ENCODE data around the gene GZMM.

GZMM gene

DNA sequence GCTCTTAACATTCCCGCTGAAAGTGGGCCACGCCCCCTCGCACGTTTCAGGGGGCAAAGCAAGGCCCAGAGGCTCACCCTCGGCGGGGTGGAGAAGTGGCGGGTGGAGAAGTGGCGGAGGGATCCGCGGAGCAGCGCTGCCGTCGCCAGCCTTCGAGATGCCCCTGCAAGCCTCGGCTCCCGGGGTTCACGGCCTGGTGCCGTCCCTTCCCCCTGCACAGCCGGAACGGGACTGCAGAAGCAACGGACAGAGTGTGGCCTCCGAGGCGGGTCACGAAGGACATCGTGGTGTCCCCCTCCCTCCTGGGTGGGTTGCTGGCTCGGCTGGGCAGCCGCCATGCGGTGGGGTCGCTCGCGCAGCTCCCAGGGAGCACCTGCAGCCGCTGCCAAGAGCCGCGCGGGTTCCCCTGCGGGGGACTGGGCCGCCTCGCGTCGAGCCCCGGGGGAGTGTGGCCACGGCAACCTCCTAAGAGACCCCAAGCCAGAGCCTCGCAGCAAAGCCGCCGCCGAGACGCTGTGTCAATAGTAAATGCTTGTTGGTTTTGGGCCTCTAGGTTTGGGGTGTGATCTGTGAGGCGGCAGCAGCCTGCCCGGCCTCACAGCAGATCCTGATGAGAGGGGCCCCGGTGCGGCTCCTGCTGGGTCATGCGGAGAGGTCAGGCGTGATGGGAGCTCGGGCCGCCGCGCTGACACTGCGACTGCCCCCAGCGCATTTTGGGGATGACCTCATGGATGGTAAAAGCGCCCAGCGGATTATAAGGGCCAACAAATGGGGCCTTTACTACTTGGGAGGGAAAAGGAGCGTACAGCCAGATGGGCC is 31.1 kb upstream of the GZMM start:
- no peak for DNase-seq (ENCODE audit: low read depth)

DNA sequence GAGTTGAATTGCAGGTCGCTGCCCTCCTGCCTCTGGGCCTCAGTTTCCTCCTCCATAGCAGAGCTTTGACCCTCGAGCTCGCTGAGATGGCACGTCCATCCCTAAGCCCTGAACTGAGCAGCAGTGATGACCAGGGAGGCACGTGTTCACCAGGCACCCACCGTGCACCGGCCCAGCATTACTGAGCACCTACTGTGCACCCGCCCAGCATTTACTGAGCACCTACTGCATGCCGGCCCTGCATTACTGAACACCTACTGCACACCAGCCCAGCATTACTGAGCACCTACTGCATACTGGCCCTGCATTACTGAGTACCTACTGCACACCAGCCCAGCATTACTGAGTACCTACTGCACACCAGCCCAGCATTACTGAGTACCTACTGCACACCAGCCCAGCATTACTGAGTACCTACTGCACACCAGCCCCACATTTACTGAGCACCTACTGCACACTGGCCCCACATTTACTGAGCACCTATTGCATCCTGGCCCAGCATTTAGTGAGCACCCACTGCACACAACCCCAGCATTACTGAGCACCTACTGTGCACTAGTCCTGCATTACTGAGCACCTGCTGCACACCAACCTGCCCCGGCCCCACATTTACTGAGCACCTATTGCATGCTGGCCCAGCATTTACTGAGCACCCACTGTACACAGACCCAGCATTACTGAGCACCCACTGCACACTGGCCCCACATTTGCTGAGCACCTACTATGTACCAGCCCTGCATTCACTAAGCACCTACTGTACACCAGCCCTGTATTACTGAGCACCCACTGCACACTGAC is 30.3 kb upstream of the GZMM start:
- DNase-seq (ENCODE audit: low read depth), result no peak

DNA sequence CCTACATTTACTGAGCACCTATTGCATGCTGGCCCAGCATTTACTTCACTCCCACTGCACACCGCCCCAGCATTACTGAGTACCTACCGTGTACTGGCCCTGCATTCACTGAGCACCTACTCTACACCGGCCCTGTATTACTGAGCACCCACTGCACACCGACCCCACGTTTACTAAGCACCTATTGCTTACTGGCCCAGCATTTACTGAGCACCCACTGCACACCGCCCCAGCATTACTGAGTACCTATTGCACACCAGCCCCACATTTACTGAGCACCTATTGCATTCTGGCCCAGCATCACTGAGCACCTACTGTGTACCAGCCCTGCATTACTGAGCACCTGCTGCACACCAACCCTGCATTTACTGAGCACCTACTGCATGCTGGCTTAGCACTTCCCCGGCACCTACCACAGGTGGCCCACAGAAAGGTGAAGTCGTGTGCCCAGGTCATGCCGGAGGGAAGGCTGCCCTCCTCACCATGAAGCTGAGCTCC is 29.6 kb upstream of the GZMM start:
- DNase-seq (ENCODE audit: low read depth), result no peak

DNA sequence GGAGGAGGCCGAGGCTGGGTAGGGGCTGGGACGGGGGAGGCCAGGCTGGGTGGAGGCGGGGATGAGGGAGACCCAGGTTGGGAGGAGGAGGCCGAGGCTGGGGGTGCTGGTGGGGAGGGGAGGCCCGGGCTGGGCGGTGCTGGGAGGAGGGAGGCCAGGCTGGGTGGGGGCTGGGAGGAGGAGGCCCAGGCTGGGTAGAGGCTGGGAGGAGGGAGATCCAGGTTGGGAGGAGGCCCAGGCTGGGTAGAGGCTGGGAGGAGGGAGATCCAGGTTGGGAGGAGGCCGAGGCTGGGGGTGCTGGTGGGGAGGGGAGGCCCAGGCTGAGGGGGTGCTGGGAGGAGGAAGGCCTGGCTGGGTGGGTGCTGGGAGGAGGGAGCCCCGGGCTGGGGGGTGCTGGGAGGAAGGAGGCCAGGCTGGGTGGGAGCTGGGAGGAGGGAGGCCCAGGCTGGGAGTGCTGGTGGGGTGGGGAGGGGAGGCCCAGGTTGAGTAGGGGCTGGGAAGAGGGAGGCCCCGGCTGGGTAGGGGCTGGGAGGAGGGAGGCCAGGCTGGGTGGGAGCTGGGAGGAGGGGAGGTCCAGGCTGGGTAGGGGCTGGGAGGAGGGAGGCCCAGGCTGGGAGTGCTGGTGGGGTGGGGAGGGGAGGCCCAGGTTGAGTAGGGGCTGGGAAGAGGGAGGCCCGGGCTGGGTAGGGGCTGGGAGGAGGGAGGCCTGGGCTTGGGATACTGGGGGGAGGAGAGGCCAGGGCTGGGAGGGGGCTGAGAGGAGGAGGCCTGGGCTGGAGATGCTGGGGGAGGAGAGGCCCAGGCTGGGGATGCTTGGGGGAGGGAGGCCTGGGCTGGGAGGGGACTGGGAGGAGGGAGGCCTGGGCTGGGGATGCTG is 25.9 kb upstream of the GZMM start:
- no peak for DNase-seq (ENCODE audit: low read depth)

DNA sequence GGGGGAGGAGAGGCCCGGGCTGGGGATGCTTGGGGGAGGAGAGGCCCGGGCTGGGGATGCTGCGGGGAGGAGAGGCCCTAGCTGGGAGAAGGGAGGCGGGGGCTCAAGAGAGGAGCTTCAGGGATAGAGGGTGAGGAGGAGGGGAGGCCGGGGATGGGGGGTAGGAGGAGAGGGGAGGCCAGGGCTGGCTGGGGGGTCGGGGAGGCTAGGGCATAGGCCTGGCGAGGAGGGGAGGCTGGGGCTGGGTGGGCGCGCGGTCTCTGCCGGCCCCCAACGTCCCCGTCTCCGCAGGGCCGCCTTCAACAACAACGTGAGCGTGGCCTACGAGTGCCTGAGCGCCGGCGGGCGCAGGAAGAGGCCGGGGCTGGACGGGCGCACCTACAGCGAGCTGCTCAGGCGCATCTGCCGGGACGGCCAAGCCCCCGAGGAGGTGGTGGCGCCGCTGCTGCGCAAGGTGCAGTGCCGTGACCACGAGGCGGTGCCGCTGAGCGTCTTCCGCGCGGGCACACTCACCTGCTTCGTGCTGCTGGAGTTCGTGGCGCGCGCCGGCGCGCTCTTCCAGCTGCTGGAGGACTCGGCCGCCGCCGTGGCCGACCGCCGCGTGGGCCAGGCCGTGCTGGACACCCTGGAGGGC is 25.1 kb upstream of the GZMM start:
- no peak for DNase-seq (ENCODE audit: low read depth)

DNA sequence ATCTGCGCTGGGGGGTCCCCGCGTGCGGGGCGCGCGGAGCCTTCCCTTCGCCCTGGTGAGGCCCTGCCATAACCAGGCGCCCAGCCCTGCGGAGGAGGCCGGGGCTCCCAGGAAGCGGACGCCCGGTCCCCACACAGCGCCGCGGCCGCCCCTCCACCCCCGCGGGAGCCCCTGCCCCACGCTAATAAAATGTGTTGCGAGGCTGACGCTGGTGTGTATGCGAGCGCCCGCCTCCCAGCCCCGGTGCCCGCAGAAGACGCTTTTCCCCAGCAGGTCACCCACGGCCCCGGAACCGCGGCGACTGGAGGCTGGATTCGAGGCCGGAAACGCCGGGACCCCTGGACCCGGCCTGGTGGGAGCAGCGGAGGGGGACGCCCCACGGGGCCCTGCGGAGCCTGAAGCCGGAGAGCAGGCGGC is 24.4 kb upstream of the GZMM start:
- DNase-seq (ENCODE audit: low read depth), result no peak

DNA sequence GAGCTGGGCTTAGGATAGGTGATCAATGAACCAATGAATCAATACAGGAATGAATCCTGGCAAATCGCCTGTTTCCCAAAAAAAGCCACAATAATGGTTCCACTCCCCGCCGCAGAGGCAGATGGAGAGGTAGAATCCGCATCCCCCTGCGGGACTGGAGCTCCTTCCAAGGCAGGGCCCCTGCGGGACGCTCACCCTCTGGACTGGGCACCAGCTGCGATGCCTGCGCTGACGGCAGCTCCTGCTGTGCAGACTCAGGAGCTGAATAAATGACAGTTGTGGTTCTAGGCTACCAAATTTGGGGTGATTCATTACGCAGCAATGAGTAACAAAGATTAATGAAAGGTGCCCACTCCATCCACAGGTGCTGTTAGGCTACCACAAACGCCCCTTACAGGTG is 21.1 kb upstream of the GZMM start:
- no peak for DNase-seq (ENCODE audit: low read depth)

DNA sequence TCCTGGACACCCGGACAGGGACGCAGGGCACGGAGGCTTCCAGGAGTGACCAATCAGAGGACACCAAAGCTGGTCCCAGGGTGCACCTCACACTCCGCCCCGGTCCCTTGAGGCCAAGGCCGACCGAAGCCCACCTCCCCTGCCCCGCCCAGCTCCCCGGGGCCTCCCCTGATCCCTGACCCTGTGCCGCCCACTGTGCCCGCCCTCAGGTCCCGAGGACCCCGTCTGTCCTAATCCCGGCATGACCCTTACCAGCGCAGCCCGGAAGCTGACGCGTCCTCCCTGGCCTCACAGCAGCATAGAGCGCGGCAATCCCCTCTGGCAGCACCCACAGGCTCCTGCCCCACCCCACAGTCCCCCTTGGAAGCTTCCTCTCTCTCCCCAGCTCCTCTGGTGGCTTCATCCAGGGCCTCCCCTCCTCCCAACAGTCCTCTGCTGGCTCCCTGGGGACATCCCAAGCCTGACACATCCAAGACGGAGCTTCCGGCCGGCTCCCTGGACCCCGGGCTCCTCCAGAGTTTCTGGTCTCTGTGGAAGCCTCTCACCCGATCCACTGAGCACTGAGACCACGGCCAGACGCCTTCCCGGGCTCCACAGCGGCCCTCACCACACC is 19.7 kb upstream of the GZMM start:
- DNase-seq (ENCODE audit: low read depth), result no peak

DNA sequence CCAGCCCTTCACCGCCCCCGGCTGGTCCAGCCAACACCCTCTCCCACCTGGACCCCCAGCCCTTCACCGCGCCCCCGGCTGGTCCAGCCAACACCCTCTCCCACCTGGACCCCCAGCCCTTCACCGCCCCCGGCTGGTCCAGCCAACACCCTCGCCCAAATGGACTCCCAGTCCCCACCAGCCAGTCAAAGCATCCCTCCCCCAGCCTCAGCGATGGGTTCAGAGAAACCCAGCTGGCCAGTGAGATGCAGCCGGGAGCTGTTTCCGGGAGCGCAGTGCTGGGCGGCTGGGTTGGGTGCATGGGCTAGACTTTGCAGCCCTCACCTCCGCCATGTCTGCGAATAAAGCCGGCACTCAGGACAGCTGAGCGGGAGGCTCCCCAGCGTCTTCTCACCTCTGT is 18.8 kb upstream of the GZMM start:
- DNase-seq (ENCODE audit: low read depth), result no peak

DNA sequence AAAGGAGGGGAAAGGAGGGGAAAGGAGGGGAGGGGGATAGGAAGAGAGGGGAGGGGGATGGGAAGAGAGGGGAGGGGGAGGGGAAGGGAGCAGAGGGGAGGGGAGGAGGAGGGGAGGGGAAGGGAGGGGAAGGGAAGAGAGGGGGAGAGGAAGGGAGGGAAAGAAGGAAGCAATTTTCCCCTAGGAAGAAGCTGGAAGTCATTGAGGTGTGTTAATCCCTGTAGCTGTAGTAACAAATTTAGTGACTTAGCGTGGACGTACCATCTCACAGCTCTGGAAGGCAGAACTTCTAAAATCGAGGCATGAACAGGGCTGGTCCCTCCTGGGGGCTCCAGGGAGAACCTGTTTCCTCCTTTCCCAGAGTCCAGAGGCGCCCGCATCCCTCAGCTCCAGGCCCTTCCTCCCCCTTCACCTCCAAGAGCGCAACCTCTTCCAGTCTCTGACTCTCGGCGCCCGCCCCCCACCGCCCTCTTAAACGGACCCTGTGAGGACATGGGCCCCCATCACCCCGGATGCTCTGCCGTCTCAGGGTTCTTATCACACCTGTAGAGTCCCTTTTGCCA is 17.9 kb upstream of the GZMM start:
- no peak for DNase-seq (ENCODE audit: low read depth)

DNA sequence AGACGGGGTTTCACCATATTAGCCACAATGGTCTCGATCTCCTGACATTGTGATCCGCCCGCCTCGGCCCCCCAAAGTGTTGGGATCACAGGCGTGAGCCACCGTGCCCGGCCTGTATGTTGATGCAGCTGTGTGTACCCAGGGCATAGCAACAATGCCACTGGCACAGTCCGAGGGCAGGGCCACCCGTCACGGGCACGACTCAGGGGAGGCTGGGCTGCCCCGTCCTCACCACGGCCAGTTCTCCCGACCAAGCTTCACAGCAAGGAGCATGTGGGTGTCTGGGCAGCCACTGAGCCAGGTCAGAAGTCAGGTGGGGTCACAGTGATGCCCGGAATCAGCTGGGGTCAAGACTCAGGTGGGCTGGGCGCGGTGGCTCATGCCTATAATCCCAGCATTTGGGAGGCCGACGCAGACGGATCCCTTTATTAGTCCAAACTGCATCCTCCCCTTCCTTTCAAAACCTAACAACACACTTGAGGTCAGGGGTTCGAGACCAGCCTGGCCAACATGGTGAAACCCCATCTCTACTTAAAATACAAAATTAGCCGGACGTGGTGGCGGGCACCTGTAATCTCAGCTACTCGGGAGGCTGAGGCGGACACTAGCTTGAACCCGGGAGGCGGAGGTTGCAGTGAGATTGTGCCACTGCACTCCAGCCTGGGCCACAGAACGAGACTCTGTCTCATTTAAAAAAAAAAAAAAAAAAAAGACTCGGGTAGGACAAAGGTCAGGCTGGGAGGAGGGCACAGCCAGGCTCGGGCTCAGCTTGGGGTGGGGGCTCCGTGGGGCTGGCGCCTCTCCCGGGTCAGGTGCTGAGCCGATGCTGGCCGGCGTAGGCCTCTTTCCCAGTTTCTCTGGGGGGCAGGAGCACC is 13.5 kb upstream of the GZMM start:
- no peak for DNase-seq (ENCODE audit: low read depth)

DNA sequence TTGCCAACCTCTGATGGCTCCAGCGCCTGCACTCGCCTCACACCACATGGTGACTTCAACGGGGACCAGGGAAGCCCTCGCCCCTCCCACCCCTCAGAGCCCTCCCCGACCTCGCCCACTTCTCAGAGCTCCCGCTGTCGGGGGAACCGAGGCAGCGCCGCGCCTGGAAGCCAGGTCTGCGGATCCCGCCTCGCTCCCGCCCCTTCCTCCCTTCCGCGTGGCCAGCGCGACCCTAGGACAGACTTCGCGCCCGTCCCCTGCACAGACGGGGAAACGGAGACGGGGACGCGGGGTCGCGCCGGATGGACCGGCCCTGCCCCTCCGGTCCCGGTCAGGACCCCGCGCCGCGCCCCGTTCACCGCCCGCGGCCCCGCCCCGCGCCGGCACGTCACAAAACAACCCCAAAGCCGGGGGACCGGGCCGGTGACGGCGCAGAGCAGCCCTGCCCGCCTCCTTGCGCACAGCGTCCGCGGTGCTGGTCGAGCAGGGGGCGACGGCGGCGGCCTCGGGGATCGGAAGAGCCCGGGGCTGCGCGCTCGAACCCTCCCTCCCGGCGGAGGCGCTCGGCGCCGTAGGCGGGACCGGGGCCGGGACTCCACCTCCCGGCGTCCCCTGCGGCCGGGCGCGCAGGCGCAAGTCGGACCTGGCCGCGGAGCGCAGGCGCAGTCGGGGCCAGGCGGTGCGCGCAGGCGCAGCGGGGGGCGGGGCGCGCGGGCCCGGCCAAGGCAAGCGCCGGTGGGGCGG is 12.7 kb upstream of the GZMM start:
- DNase-seq (ENCODE audit: low read depth), result peak; percentile 69

GRCh38 chr19:531753-532560 is 11.9 kb upstream of the GZMM start, which contains the start of gene CDC34:
CDC34 (plus strand) TSS chr19:531760; CDS start chr19:531932, 172 bp downstream.
- DNase-seq (ENCODE audit: low read depth), result no peak

GRCh38 chr19:532561-533363 is 11.1 kb upstream of the GZMM start:
- DNase-seq (ENCODE audit: low read depth), result peak; percentile 61

DNA sequence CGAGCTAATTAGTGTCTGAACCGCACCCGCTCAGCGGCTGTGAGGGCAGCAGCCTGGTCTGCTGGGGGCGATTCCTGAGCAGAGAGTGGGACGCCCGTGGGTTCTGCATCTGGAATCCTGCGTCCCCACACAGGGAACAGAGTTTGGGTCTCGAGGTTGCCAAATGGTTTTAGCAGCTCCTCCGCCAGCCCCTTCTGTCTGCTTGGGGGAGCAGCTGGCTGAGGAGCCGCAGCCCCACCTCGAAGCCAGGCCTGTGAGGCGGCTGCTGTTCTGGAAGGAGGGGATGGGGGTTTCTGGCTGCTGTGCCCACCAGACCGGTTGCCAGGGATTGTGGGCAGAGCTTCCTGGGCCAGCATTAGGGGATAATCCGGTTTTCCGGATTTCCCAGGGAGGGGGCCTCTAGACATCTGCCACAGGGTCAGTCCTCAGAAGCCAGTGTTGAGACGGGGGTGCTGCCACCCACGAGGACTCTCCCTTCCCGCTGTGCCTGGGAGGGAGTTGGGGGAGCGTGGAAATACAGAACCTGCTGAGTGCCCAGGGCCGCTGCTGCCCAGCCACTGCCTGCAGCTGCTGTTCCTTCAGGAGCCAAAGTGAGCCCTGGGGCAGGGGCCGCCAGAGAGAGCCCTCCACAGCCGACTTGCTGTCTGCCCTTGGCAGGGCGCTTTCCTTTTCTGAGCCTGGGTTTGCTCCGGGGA is 10.3 kb upstream of the GZMM start:
- no peak for DNase-seq (ENCODE audit: low read depth)

- DNase-seq (ENCODE audit: low read depth), result no peak
Measured at GRCh38 chr19:534088-534487, 9.8 kb upstream of the GZMM start.
